HG03378 (cell line): ENCODE measurements around the gene EIF4E.
"Not testable (repeated sequence)": the region's sequence is repeated elsewhere in the genome, so short reads cannot be mapped to it uniquely, and the experiment has no call there.

ENCODE experiments used
- ATAC-seq: cut with Tn5 transposase; IDR thresholded peaks from one replicate; pipeline ENCODE4 v1.9.1; 2021; ENCODE audit warnings: mild to moderate bottlenecking, moderate library complexity; ENCODE audit not compliant: unreplicated experiment

The EIF4E gene

GRCh38 chr4:98934851-98935250 is 5.9 kb upstream of the EIF4E start:
- ATAC-seq = not testable (repeated sequence)

GRCh38 chr4:98932539-98932938 is 3.6 kb upstream of the EIF4E start:
- ATAC-seq = peak; percentile 34

DNA sequence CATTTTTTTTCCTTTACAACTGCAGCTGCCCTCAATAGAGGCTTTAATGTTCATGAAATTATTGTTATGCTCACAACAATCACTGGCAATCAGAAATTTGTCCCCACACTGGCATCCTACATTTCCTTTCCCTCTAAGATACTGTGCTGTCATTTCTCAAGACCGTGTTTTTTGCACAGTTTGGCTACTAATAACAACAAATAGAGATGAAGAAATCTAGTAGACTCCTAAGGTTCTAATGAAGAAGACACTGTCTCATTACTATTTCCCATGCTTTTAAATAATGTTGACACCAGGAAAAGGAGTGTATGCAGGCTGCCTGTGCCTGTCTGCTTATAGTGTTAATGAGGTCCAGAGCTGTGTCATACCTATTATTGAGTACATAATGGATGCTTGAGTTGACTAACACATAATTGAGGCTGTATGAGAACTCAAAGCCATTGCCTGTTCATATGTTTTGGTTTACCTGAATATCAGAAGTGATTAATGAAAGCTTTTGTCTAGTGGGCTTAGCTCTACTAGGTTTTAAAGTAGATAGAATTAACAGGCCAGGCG is 1.5 kb upstream of the EIF4E start:
- ATAC-seq = peak; percentile 0

- peak; percentile 58 for ATAC-seq
These were observed 671 bp upstream of the EIF4E start for GRCh38 chr4:98929341-98930267.

- peak; percentile 23 for ATAC-seq
These were observed 815 bp downstream of the EIF4E start for GRCh38 chr4:98928131-98928504.

- not testable (repeated sequence) for ATAC-seq
These were observed 2.7 kb downstream of the EIF4E start for GRCh38 chr4:98926257-98926656.

- no peak for ATAC-seq
These were observed 7.6 kb downstream of the EIF4E start for GRCh38 chr4:98921292-98921691.

DNA sequence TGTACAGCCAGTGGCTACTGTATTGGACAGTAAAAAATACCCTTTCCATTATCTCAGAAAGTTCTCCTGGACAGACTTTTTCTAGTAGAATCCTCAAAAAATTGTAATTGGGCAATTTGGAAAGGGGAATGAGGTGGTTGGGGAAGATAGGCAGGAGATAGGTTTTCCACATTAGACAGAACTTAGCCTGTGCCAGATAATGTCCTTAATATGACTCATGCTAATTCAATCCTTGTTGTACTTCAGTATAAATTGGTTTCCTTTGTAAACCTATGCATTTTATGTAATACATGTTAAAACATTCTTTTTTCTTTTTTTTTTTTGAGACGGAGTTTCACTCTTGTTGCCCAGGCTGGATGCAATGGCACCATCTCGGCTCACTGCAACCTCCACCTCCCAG is 8.9 kb downstream of the EIF4E start:
- ATAC-seq = no peak

DNA sequence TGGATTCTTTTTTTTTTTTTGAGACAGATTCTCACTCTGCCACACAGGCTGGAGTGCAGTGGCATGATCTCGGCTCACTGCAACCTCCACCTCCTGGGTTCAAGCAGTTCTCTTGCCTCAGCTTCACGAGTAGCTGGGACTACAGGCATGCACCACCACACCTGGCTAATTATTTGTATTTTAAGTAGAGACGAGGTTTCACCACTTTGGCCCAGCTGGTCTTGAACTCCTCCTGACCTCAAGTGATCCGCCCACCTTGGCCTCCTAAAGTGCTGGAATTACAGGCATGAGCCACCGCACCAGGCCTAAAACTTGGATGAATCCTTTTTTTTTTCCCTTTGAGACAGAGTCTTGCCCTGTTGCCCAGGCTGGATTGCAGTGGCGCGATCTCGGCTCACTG is 18.2 kb downstream of the EIF4E start:
- ATAC-seq = not testable (repeated sequence)

DNA sequence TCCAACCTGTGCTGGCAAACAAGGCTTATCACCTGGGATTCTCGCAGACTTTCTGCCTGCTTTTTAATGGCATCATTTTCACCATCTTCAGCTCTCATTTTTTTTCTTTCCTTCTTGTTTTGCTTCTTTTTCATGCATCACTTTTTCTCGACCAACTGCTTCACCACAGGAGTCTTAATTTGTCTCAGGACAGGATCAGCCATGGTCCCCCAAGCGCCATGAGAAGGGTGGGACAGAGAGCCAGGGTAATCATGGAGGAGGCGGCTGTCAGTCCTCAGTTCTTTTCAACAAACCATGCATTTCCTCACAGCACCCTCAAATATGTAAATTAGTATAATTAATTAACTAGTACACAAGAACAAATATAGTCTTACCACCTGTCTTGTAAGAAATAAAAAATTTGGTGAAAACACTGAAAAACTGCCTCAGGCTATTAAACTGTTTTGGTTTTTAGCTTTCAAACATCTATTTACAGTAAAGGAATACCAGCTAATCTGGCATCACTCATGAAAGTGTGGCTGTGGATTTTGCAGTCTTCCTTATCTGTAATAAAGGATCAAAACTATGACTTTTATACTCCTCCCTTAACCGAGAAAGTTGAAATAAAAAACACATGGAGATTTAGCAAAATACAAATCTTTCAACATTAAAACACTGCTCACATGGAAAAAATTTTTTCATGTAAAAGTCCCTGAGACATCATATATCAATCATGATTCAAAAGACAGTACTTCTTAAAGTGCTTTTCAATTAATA is 19.1 kb downstream of the EIF4E start:
- ATAC-seq = no peak

DNA sequence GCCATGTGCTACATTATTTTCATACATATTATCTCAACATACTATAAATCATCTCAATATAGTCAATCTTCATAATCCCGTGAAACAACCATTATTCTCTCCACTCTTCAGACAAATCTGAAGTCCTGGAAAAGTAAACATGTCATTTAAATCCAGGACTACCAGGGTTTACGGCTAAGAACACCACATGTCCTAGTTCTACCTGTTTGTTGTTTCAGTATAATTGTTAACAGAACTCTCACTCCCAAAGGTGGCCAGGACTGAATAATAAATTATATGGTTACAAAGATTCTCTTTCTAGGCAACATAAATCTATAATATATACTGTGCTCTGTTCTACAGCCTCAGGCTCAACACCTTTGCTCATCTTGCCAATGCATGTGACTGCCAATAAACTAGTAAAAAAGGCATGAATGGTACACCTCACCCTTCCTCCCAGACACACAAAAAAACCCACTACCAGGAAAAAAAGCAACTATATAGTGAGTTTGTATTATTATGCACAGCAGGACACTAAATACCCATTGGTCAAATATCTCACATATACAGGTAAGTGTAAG is 20.1 kb downstream of the EIF4E start:
- ATAC-seq = no peak

DNA sequence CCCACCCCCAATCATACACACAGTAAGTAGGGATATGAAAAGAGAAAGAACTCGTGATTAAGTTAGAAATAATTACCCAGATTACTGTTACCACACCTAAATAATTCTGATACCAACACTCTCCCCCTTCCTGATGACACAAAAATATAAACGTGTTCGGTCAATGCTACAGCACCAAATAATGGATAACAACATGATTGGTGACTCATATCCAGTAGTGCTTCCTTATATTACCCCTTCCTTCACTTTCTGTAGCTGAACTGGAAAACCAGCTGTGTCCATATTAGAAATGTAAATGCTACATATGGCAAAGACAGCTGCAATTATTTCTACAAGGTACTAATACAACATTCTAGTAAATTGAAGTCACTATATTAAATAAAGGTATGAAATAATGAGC is 20.8 kb downstream of the EIF4E start:
- ATAC-seq = no peak

- ATAC-seq = no peak
These were observed 23.1 kb downstream of the EIF4E start for GRCh38 chr4:98905839-98906238.

GRCh38 chr4:98905297-98905696 is 23.6 kb downstream of the EIF4E start:
- no peak for ATAC-seq

- ATAC-seq = no peak
These were observed 25.0 kb downstream of the EIF4E start for GRCh38 chr4:98903963-98904362.

DNA sequence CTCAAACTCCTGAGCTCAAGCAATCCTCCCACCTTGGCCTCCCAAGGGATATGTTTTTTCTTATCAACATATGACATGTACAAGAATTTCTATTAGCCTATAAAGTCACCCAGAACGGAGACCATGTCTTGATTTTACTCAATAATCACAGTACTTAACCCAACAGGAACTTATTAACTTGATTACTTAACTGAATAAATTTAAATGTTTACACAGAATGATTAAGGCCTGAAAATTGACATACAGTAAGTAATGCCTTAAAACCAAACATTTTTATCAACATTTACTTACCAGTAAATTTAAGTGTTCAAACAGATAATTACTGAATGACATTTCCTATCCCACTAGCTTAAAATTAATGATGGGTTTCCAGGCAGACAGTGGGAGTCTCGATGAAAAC is 25.4 kb downstream of the EIF4E start:
- no peak for ATAC-seq

- ATAC-seq = no peak
These were observed 29.7 kb downstream of the EIF4E start for GRCh38 chr4:98899277-98899676.

DNA sequence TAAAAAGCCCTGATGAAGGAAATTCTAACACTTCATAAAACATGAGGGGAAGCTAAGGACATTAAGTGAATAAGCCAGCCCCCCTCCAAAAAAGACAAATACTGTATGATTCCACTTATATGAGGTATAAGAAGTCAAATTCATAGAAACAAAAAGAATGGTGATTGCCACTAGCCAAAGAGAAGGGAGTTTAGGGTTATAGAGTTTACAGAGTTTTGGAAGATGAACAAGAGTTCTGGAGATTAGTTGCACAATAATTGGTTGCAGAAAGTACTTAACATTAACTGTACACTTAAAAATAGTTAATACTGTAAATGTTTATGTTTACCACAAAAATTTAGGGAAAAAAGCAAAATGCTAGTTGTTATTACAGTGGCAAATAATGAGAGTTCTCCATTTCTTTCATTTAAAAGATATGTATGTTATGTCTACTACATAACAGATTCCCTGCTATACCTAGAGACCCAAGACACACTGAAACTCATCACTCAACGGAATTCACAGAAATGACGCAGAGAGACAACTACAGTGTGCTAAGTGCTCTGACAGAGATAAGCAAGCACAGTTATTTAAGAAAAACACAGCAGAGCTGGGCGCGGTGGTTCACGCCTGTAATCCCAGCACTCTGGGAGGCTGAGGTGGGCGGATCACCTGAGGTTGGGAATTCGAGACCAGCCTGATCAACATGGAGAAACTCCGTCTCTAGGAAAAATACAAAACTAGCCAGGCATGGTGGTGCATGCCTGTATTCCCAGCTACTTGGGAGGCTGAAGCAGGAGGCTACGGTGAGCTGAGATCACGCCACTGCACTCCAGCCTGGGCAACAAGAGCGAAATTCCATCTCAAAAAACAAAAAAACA is 37.2 kb downstream of the EIF4E start:
- ATAC-seq = no peak

GRCh38 chr4:98890702-98891455 is 38.1 kb downstream of the EIF4E start:
- no peak for ATAC-seq

- ATAC-seq = no peak
These were observed 41.8 kb downstream of the EIF4E start for GRCh38 chr4:98887145-98887544.
